Fibroblast of skin of left quadriceps (primary cell): ENCODE data around the gene DCAF8.
A peak's percentile ranks its signal among the peaks of the same experiment; 100 is the strongest.
"Not testable (repeated sequence)": the region's sequence is repeated elsewhere in the genome, so short reads cannot be mapped to it uniquely, and the experiment has no call there.

Experiments used
- DNase-seq, 2 experiments: peaks; one replicate each; pipeline ENCODE4 v3.0.0-alpha.2; 2013; ENCODE audit warnings: low read depth in 2 of 2

The DCAF8 gene

DNA sequence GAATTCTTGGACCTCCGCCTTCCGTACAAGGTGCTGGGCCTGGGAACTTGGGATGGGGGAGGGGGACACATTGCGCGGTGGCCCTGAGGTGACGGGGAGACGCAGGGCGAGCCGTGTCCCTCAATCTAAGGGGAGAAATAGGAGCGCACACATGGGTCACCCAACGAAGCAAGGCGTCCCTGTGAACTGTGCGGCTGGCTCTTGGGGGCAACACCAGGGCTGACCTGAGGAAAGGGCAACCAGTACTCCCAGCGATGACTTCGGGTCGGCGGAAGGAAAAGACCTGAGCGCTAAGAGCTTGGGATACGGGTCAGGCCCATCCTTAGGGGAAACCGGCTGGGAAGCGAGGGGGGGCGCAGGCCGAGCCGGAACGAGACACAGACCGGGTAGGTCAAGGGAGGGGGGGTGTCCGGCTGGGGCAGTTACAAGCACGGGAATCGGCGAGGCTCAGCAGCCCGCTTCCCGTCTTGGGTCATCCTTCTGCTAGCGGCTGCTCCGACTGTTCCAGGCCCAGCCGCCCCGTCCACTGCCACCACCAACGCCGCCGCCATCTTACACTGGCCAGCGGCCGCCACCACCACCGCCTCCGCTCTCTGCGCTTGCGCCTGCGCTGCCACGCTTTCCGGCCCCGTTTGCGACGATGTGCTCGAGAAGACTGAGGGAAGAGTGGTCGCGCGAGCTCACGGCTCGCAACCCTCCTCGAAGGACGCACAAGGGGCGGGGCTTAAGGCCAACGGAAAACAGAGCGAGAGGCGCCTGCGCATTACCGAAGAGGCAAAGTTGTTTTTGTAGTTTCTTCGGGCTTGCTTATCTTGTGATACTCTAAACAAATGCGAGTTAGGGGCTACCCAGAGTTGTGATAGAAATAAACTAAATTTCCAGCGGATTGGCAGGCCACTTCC lies at the start of gene DCAF8:
TSS of gene DCAF8 (minus strand) at position 657 of the 902 bp plus-strand sequence. CDS start 18,541 bp downstream, outside the sequence.
- peak; percentile 94 to 95 for DNase-seq

DNA sequence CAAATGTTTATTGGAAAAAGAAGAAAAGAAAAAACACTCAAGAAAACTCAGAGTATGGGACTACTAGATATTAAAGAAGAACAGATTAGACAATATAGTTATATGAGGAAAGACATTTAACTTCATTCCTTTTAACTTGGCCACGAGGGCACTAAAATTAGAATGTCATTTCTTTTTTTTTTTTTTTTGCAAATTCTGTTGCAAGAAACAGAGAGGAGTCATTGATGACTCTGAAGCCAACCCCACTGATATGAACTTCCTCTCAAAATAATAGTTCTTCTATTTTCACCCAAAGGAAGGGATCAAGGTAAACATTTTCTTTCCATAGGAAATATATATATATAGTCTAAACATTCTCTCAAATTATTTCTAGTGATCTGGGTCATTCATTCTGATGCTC lies 47.2 kb upstream of the DCAF8 start:
- no peak for DNase-seq

DNA sequence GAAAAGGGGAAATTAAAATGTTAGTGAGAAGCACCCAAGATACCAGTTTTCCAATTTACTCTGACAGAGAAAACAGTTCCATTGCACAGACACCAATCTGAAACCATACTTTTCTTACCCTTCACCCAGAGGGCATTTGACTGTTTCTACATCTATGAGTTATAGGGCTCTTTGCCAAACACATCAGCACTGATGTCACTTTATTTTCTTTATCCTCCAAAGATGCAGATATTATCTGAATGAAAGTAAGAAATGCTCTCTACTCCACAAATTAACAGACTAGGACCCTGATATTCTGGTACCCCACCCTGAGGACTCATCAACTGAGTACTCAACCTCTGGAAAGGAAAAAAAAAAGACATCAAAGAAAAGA lies 46.8 kb upstream of the DCAF8 start:
- DNase-seq: no peak

DNA sequence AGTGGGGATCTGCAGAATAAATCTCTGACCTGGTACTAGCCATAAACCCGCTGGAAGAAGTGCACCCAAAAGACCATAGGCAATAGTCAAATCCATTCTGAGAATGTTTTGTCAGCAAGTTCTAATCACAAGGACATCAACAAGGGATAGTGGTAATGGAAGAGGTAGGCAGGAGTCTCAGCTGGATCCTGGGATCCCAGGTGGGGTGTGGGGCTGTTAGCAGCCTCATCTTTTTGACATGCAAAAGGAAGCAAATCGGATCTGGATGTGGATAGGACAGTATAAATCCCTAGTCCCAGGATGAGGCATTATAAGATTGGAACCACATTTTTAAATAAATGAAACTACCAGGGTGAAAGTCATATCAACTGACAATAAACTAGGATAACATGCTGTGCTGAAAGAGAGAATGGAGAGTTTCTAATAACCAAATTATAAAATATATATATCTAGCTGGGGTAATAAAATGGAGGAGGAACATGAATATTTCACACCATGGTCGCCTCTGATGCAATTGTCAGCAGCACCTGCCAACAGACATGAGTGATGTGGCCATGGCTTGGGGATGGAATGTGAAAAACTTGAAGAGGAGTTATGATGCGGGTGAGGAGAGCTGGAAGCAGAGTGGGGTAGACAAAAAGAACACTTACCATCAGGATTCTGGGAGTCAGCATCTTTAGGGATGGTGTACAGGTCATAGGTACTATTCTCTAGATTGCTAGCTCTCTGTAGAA lies 46.3 kb upstream of the DCAF8 start:
- no peak for DNase-seq

DNA sequence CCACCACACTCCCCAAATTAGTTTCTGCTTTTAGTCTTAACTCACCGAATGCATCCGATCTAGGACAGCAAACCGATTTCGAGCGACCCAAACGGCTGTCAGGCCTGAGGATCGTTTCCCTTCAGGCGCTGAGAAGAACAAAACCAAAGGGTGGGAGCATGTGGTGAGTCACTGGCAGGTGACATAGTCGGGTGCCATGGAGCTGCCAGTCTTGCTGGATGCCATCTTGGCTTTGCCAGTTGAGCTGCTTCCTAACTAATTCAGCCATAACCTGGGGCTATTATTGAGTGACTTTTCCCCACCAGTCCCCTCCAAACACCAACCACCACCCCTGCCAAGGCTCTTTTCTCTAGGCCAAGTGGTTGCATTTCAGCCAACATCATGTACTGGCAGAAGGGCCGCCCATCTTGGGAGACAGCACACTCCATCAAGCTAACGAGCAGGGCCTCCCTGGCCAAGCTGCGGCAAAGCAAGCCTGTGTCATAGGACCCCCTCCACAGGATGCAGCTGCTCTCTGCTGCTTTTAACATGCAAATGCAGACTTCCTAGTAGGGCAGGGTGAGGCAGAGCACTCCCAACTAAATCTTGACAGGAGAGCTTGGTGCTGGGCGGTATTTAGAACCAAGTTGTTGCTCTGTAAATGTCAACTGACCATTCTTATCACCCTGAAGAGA lies 44.9 kb upstream of the DCAF8 start:
- no peak for DNase-seq

DNA sequence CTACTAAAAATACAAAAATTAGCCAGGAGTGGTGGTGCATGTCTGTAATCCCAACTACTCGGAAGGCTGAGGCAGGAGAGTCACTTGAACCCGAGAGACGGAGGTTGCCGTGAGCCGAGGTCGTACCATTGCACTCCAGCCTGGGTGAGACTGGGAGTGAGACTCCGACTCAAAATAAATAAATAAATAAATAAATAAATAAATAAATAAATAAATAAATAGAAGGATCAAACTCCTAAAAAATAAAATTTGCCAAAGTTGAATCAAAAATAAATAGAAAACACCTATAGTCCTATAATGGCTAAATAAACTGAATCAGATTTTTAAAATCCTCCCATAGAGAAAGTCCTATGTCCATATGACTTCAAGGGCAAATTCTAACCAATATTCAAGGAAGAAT lies 37.8 kb upstream of the DCAF8 start:
- no peak for DNase-seq

DNA sequence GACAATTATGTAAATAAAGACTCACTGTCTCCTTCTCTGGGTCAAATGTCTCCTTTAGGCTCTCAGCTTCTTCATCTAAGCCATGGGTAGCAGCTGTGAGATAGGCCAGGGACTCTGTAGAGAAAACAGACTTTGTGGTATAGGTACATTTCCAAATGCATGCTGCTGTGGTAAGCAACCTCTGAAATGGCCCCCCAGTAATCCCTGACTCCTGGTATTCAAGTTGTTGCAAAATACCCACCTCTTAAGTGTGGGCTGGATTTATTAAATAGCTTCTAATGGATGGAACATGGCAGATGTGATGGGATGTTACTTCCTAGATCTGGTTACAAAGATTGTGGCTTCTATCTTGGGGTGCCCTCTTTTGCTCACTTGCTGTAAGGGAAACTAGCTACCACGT lies 33.7 kb upstream of the DCAF8 start:
- DNase-seq: no peak

DNA sequence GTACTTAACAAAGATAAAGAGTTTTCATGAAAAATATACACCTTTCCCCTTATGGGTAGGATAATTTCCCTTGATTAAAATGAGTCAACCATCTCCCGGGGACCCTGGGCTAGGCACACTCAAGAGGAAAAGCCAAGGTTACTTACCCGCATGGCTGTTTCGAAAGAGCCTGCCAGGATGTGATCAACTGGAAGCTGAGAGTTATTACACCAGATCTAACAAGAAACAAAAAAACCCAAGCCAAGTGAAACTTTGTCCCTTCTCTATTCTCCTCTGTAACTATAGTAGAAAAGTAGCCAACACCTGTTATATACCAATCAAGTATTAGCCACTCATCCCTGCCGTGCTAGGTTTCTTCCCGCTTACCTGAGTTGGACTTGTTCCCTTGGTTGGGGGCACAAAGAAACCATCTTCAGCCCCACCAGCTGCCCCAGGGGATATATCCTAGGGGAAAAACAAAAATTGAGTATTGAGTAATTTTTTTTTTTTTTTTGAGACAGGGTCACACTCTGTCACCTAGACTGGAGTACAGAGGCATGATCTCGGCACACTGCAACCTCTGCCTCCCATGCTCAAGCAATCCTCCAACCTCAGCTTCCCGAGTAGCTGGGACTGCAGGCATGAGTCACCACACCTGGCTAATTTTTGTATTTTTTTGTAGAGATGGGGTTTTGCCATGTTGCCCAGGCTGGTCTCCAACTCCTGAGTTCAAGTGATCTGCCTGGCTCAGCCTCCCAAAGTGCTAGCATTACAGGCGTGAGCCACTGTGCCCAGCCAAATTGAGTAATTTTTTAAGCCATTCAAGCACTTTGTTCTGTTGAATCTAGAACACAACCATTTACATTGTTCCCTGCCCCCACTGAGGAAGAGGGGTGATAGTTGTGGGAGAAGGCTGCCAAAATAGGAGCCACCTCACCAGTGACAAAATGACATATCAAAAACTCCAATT lies 30.9 kb upstream of the DCAF8 start:
- no peak for DNase-seq

DNA sequence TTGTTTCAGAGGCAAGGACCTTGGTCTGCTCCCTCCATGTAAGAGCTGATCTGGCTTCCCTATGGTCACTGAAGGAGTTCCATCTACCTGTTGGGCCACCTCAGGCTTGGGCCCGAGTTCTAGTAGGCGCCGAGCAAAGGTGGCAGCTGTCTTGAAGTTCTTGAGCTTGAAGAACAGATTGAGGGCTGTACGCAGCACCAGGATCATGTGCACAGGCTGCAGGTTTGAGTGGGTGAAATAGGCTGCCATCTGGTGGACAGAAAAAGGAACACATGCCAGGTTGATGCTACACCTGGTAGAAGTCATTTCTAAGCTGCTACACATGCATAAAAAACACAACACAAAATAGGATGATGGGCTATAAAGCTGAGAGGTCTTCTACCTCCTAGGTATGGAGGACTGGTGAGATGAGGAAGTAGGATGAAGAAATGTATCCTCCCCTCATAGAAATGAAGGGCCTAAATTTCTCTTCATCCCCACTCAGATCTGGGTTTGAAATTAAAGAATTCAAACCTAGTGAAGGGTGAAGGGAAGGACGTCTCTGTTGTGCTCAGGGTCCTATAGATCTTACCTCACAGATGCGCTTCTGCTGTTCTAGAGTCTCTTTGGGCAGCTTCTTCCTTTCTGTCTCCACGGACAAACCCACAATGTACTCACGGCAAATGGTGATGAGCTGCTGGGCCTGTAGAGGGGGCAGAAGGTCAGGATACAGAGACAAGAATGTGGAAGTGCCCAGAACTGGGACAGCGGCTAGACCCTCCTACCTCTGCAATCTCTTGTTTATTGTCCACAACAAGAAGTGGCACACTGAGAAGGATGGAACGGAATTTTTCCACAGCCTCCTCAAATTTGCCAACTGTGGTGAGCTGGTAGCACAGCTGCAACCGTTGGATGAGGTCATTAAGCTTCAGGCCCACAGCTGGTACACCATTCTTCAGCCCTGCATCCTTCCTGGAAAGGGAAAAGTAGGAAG lies 29.2 kb upstream of the DCAF8 start:
- DNase-seq: peak in 1 of 2 experiments; percentile 21

DNA sequence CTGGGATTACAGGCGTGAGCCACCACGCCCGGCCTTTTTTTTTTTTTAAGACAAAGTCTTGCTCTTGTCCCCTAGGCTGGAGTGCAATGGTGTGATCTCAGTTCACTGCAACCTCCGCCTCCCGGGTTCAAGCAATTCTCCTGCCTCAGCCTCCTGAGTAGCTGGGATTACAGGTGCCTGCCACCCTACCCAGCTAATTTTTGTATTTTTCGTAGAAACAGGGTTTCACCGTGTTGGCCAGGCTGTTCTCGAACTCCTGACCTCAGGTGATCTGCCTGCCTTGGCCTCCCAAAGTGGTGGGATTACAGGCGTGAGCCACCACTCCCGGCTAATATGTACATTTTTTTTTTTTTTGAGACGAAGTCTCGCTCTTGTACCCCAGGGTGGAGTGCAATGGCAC lies 25.4 kb upstream of the DCAF8 start:
- DNase-seq: not testable (repeated sequence)

DNA sequence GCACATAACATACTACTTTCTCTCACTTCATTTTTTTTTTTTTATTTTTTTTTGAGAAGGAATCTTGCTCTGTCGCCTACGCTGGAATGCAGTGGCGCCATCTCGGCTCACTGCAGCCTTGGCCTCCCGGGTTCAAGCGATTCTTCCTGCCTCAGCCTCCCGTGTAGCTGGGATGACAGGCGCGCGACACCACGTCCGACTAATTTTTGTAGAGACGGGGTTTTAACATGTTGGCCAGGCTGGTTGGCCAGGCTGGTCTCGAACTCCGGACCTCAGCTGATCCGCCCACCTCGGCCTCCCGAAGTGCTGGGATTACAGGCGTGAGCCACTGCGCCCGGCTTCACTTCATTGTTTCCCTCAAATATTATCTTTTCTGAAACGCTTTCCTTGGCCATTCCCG lies 23.2 kb upstream of the DCAF8 start:
- DNase-seq: no peak

DNA sequence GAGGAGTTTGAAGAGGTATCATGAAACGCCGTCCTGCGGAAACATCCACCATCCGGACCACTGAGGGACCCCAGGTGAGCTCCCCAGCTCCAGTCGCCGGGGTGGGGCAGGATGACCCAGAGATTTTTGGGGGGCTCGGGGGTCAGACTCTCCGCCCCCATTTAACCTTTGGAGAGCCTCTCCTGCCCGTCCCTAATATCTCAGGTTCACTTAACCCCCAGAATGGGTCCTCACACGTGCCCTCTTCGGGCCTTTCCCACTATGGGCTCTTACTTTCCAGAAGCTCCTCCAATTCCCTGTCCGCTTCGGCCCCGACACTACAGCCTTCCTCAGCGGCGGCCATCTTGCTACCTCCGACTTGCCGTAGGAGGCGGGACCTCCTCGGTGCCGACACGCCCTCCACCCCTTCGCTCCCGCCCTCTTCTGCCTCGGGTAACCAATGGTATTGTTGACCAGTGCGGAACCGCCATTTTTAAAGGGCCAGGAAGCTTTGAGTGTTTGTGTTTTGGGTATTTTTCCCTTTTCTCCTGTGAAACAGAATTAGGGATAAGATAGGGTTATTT lies 22.5 kb upstream of the DCAF8 start, which contains the start of gene PEX19:
TSS of gene PEX19 (minus strand) at position 352 of the 563 bp plus-strand sequence. CDS start at position 343, 9 bp downstream.
- peak; percentile 77 for DNase-seq

DNA sequence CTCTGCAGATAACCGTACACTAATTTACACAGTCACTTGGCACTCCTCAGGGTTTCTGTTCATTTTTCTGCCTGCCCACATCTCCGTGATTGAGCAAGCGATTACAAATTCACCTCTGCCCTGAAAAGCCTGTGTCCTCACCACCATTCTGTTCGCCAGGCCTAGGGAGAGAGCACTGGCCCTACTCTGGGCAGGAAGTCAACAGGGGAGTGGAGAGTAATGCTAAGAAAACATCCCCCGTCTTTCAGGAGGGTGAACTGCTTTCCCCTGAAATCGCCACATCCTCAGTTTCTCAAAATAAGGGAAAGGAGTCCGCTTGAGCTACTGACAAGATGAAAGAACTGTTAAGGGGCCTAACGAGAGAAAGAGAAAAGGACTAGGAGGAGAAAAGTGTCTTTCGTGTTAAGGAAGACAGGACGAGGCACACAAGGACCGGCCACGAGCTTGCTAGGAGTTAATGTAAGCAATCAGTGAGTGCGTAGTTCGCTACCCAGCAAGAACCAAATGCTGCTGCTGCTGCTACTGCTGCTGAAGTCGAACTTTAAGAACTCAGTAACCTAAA lies 22.0 kb upstream of the DCAF8 start:
- no peak for DNase-seq

DNA sequence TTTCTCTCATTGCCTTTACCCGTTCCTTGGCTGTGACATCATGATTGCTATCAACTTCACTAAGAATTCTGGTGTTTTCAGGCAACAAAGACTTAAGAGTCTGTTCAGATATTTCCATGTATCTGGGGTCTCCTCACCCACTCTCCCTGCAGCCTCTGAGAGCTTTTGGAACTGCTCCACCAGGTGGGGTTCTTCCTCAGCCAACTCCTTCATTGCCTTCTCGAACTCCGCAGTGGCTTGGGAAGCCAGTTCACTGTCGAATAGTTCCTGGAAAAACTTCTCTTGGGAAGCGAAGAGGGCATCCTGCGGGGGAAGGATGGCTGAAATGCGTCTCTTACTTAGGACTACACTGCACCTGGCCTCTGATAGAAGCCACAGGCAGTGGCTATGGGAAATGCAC lies 20.5 kb upstream of the DCAF8 start:
- DNase-seq: no peak

DNA sequence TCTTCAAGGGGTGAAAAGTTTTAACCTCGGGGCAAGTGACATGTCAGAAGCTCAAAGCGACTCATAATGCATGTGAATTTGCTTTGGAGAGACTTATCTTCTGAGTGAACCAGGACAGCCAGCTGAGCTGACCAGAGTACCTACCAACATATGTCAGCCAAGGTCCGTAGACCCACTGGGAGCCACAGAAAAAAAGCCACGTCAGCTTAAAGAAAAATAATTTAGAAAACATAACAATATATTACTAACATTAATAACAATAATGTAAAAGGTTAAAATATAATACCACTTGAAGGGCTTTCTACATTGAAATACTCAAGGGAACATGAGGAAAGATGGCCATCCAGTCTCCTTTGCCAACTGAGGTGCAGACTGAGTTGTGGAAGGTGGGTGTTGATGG lies 15.6 kb upstream of the DCAF8 start:
- DNase-seq: no peak

DNA sequence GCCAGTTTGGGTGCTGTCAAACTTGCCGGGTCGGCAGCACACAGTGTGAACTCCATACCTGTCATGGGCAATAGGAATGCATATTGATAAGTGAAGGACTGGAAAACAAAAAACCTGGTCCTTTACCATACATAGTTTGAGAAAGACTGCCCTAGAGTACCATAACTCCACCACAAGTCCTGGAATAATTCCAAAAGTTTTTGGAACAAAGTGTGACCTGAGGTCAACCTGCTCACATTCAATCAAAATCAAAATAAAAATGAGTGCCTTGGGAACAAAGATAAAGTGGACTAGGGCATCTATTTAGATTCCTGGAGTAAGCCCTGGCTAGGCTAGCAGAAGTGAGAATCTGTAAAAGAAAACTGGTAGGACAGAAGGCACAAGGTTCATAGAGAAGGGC lies 15.0 kb upstream of the DCAF8 start:
- DNase-seq: no peak

DNA sequence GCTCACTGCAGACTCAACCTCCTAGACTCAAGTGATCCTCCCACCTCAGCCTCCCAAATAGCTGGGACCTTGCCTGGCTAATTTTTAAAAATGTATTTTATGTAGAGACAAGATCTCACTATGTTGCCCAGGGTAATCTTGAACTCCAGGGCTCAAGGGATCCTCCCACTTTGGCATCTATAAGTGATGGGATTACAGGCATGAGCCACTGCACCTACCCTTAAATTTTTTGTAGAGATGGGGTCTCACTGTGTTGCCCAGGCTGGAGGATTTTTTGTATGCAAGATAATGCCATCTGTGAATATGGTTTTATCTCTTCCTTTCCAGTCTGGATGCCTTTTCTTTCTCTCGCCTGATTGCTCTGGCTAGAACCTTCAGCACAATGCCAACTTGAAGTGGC lies 8.7 kb upstream of the DCAF8 start:
- DNase-seq: no peak

DNA sequence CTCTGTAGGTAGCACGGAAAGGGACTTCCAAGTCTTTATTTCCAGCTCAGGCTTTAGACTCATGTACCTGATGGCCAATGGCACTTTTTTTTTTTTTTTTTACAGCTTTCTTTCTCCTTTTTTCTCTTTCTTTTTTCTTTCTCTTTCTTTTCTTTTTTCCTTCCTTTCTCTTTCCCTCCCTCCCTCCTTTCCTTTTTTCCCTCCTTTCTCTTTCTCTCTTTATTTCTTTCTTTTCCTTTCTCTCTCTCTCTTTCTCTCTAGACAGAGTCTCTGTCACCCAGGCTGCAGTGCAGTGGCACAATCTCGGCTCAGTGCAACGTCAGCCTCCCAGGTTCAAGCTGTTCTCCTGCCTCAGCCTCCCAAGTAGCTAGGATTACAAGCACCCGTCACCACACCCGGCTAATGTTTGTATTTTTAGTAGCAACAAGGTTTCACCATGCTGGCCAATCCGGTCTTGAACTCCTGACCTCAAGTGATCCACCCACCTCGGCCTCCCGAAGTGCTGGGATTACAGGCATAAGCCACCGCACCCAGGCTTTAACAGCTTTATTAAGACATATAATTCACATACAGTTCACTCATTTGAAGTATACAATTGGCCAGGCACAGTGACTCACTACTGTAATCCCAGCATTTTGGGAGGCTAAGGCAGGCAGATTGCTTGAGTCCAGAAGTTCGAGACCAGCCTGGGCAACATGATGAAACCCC lies 5.1 kb upstream of the DCAF8 start:
- DNase-seq: no peak
